MM.1S (cell line): ENCODE measurements around the gene ADCY2.

Source experiments
- DNase-seq: peaks from one replicate; pipeline ENCODE4 v3.0.0-alpha.2; 2015
- H2AFZ ChIP-seq: fragments of 300-600 bp; sonication (generic); 2 replicates; pipeline ENCODE4 v1.6.0; 2016; ENCODE audit warnings: antibody characterized with exemption, low read length
- H3F3A ChIP-seq: fragments of 300-600 bp; sonication (generic); 2 replicates; pipeline ENCODE4 v1.6.1; 2016; ENCODE audit warnings: mild to moderate bottlenecking, antibody characterized with exemption, low read length, moderate library complexity, mixed read lengths; ENCODE audit not compliant: insufficient read depth
- H3K27ac ChIP-seq: fragments of 300-600 bp; sonication (generic); 2 replicates; pipeline ENCODE4 v1.5.1; 2016; ENCODE audit warnings: mild to moderate bottlenecking, low read length
- H3K27me3 ChIP-seq: fragments of 300-600 bp; sonication (generic); replicated peaks from 2 replicates; pipeline ENCODE4 v1.6.0; 2016; ENCODE audit warnings: low read length; ENCODE audit not compliant: insufficient read depth
- H3K36me3 ChIP-seq: fragments of 300-600 bp; sonication (generic); replicated peaks from 2 replicates; pipeline ENCODE4 v1.6.1; 2016; ENCODE audit warnings: mild to moderate bottlenecking, low read length, mixed read lengths; ENCODE audit not compliant: insufficient read depth
- H3K4me1 ChIP-seq: fragments of 300-600 bp; sonication (generic); 2 replicates; pipeline ENCODE4 v1.6.1; 2016; ENCODE audit warnings: low read length, mixed read lengths
- H3K4me2 ChIP-seq: fragments of 300-600 bp; sonication (generic); 2 replicates; pipeline ENCODE4 v1.6.0; 2016; ENCODE audit warnings: low read depth, low read length
- H3K4me3 ChIP-seq: fragments of 300-600 bp; sonication (generic); 2 replicates; pipeline ENCODE4 v1.5.1; 2016; ENCODE audit warnings: low read length, mixed read lengths
- H3K79me2 ChIP-seq: fragments of 300-600 bp; sonication (generic); 2 replicates; pipeline ENCODE4 v1.6.1; 2016; ENCODE audit warnings: mixed run types, low read length, mixed read lengths
- H3K9ac ChIP-seq: fragments of 300-600 bp; sonication (generic); 2 replicates; pipeline ENCODE4 v1.6.1; 2016; ENCODE audit warnings: low read length, mixed read lengths
- H3K9me2 ChIP-seq: fragments of 300-600 bp; sonication (generic); replicated peaks from 2 replicates; pipeline ENCODE4 v1.6.1; 2016; ENCODE audit warnings: mild to moderate bottlenecking, low read length, mixed read lengths; ENCODE audit not compliant: insufficient read depth
- H3K9me3 ChIP-seq: fragments of 300-600 bp; sonication (generic); replicated peaks from 2 replicates; pipeline ENCODE4 v1.6.1; 2016; ENCODE audit warnings: mild to moderate bottlenecking, low read length, mixed read lengths; ENCODE audit not compliant: insufficient read depth
- H4K20me1 ChIP-seq: fragments of 300-600 bp; sonication (generic); 2 replicates; pipeline ENCODE4 v1.6.1; 2016; ENCODE audit warnings: mild to moderate bottlenecking, low read length, moderate library complexity, mixed read lengths; ENCODE audit not compliant: insufficient read depth
- EZH2 ChIP-seq: fragments of 300-600 bp; sonication (generic); optimal IDR thresholded peaks from 2 replicates; pipeline ENCODE3; 2017; ENCODE audit warnings: low read depth, mild to moderate bottlenecking, antibody characterized with exemption, low read length, mixed read lengths
- EZH2phosphoT487 ChIP-seq: fragments of 300-600 bp; sonication (generic); IDR thresholded peaks from 2 replicates; pipeline ENCODE4 v1.6.1; 2018; ENCODE audit warnings: antibody characterized with exemption, low read length
- TF ChIP-seq, protein P1 (sequence below): fragments of 300-600 bp; sonication (generic); IDR thresholded peaks from 2 replicates; pipeline ENCODE4 v1.5.1; 2016; ENCODE audit warnings: antibody characterized with exemption, low read length, mixed read lengths

ADCY2 gene

DNA sequence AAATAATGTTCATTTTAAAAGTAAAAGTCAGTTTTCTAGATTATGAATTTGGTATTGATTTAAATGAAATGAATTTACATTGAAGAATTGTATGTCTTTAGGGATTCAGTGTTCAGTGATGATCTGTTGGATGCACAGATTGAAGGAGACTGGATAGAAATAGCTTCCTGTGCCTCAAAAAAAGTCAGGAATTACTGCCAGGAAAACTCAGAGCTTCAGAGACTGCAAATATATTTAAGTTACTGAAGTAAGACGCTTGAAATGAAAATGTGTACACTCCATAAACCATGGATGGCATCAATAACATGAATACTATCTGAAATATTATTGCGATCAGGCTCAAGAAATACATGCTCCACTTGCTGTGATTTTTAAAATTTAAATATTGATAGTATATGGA is 60.3 kb downstream of the ADCY2 start:
- H3K79me2 ChIP-seq: no peaks in the 10 kb centered on the region
- H3K9me3 ChIP-seq: no peaks in the 10 kb centered on the region
- H3K4me1 ChIP-seq: no peaks in the 10 kb centered on the region
- no peaks in the 10 kb centered on the region for H3K36me3 ChIP-seq
- H3K4me3 ChIP-seq: no peak overlapping the region
- no peaks in the 10 kb centered on the region for H3F3A ChIP-seq
- H4K20me1 ChIP-seq: no peaks in the 10 kb centered on the region
- no peaks in the 10 kb centered on the region for H3K9me2 ChIP-seq
- H3K27ac ChIP-seq: no peak overlapping the region
- no peaks in the 10 kb centered on the region for H3K27me3 ChIP-seq
- DNase-seq: no peak
- H3K4me2 ChIP-seq: no peak overlapping the region
- TF ChIP-seq, protein P1, sequence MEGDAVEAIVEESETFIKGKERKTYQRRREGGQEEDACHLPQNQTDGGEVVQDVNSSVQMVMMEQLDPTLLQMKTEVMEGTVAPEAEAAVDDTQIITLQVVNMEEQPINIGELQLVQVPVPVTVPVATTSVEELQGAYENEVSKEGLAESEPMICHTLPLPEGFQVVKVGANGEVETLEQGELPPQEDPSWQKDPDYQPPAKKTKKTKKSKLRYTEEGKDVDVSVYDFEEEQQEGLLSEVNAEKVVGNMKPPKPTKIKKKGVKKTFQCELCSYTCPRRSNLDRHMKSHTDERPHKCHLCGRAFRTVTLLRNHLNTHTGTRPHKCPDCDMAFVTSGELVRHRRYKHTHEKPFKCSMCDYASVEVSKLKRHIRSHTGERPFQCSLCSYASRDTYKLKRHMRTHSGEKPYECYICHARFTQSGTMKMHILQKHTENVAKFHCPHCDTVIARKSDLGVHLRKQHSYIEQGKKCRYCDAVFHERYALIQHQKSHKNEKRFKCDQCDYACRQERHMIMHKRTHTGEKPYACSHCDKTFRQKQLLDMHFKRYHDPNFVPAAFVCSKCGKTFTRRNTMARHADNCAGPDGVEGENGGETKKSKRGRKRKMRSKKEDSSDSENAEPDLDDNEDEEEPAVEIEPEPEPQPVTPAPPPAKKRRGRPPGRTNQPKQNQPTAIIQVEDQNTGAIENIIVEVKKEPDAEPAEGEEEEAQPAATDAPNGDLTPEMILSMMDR: no peak
- TF ChIP-seq EZH2phosphoT487: no peak
- TF ChIP-seq EZH2: no peak
- no peak overlapping the region for H2AFZ ChIP-seq
- H3K9ac ChIP-seq: no peak overlapping the region

DNA sequence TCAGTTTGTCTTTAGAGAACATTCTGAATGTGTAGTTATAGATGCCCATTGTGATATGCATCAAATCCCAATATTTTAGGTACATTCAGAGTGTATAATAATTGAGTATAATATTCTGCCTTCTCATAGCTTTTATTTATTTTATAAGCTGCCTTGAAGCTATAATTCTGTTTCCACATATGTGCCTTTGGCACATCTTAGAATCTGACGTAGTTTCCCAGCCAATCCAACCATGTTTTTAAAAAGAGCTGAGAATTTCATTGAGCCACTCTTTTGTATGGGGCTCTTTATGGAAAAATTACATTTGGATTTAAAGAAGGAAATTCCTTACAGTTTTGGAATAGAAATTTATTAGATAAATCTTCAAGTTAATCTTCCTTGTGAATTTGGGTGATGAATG is 65.4 kb downstream of the ADCY2 start:
- Histone ChIP-seq H3K36me3 (no peaks in the 10 kb centered on the region), H3K9me2 (no peaks in the 10 kb centered on the region), H3K9me3 (no peaks in the 10 kb centered on the region), H3K9ac (no peak overlapping the region), H3F3A (no peaks in the 10 kb centered on the region), H2AFZ (no peak overlapping the region), H3K4me2 (no peak overlapping the region), H3K27me3 (no peaks in the 10 kb centered on the region), H3K4me3 (no peak overlapping the region), H3K79me2 (no peaks in the 10 kb centered on the region), H4K20me1 (no peaks in the 10 kb centered on the region), H3K27ac (no peak overlapping the region), H3K4me1 (no peaks in the 10 kb centered on the region)
- TF ChIP-seq, protein P1: no peak
- TF ChIP-seq EZH2 (no peak), EZH2phosphoT487 (no peak)
- DNase-seq: no peak

DNA sequence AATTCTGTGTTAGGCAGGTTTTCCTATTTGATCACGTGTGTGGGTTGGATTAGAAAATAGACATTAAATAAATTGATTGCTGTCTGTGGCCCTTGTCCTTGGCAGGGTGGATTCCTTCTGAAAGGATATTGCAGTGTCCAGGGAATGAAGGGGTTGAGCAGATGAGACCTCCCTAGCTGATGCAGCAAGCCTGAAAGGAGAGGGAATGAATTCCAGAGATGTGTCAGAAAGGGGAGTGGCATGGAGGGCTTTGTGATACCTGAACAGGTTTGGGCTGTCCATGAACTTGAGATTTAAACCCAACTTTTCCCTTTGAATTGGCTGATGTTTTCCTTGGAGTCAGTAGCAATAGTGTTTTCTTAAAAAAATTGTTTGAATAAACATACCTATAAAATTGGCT is 66.8 kb downstream of the ADCY2 start:
- no peak for DNase-seq
- no peaks in the 10 kb centered on the region for H3K27me3 ChIP-seq
- H3K36me3 ChIP-seq: no peaks in the 10 kb centered on the region
- H3F3A ChIP-seq: no peaks in the 10 kb centered on the region
- H3K27ac ChIP-seq: no peak overlapping the region
- H2AFZ ChIP-seq: no peak overlapping the region
- no peak overlapping the region for H3K4me3 ChIP-seq
- no peak overlapping the region for H3K9ac ChIP-seq
- no peak for TF ChIP-seq EZH2
- no peak for TF ChIP-seq EZH2phosphoT487
- TF ChIP-seq, protein P1: no peak
- no peak overlapping the region for H3K4me2 ChIP-seq
- H3K79me2 ChIP-seq: no peaks in the 10 kb centered on the region
- no peaks in the 10 kb centered on the region for H3K9me2 ChIP-seq
- no peaks in the 10 kb centered on the region for H3K4me1 ChIP-seq
- H3K9me3 ChIP-seq: no peaks in the 10 kb centered on the region
- H4K20me1 ChIP-seq: no peaks in the 10 kb centered on the region
